ENCODE data around the gene GNB1.

GRCh38 chr1:1889847-1890505 lies 911 bp downstream of the GNB1 start:
- TF ChIP-seq CTCF (IDR thresholded peaks at IDR 0.05): no peak
- TF ChIP-seq POLR2A (IDR thresholded peaks at IDR 0.05): no peak

Data from testis (tissue), 2 donors.